Measurements from ENCODE around the gene PSMC4.

- TF ChIP-seq, protein P1, sequence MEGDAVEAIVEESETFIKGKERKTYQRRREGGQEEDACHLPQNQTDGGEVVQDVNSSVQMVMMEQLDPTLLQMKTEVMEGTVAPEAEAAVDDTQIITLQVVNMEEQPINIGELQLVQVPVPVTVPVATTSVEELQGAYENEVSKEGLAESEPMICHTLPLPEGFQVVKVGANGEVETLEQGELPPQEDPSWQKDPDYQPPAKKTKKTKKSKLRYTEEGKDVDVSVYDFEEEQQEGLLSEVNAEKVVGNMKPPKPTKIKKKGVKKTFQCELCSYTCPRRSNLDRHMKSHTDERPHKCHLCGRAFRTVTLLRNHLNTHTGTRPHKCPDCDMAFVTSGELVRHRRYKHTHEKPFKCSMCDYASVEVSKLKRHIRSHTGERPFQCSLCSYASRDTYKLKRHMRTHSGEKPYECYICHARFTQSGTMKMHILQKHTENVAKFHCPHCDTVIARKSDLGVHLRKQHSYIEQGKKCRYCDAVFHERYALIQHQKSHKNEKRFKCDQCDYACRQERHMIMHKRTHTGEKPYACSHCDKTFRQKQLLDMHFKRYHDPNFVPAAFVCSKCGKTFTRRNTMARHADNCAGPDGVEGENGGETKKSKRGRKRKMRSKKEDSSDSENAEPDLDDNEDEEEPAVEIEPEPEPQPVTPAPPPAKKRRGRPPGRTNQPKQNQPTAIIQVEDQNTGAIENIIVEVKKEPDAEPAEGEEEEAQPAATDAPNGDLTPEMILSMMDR (IDR thresholded peaks at IDR 0.05; ENCODE audit: poor library complexity) = no peak
- no peak for TF ChIP-seq EZH2 (IDR thresholded peaks at IDR 0.05; ENCODE audit: borderline replicate concordance)
Measured at GRCh38 chr19:39996811-39997637, 26.1 kb downstream of the PSMC4 start, which contains the start of gene ZNF546.

Measured in hepatocyte (in vitro differentiated cells).